GM18861 (cell line): ENCODE measurements around the gene LRIG1.

Experiments used
- ATAC-seq: cut with Tn5 transposase; IDR thresholded peaks from one replicate; pipeline ENCODE4 v1.9.1; 2021; ENCODE audit not compliant: unreplicated experiment

The LRIG1 gene

GRCh38 chr3:66500576-66501482, at the start of gene LRIG1:
Gene LRIG1, minus strand, starts transcription at chr3:66501022. Its CDS starts 615 bp downstream, at chr3:66500407.
- ATAC-seq = peak; percentile 93

GRCh38 chr3:66544619-66545429, 44.0 kb upstream of the LRIG1 start:
- ATAC-seq = no peak

- no peak for ATAC-seq
Observed at GRCh38 chr3:66542153-66542552, 41.3 kb upstream of the LRIG1 start.

- ATAC-seq = no peak
Observed at GRCh38 chr3:66539466-66539989, 38.7 kb upstream of the LRIG1 start.

GRCh38 chr3:66538390-66538789, 37.6 kb upstream of the LRIG1 start:
- no peak for ATAC-seq

GRCh38 chr3:66537735-66538134, 36.9 kb upstream of the LRIG1 start:
- no peak for ATAC-seq

GRCh38 chr3:66536791-66537190, 36.0 kb upstream of the LRIG1 start:
- no peak for ATAC-seq

GRCh38 chr3:66534304-66534845, 33.6 kb upstream of the LRIG1 start:
- no peak for ATAC-seq

GRCh38 chr3:66532613-66533012, 31.8 kb upstream of the LRIG1 start:
- no peak for ATAC-seq

GRCh38 chr3:66532160-66532587, 31.4 kb upstream of the LRIG1 start:
- no peak for ATAC-seq

GRCh38 chr3:66531256-66531655, 30.4 kb upstream of the LRIG1 start:
- no peak for ATAC-seq

GRCh38 chr3:66527246-66527645, 26.4 kb upstream of the LRIG1 start:
- no peak for ATAC-seq

- no peak for ATAC-seq
Observed at GRCh38 chr3:66525771-66526170, 24.9 kb upstream of the LRIG1 start.

- ATAC-seq = no peak
Observed at GRCh38 chr3:66520724-66521123, 19.9 kb upstream of the LRIG1 start.

GRCh38 chr3:66518644-66519043, 17.8 kb upstream of the LRIG1 start:
- ATAC-seq = no peak

- ATAC-seq = no peak
Observed at GRCh38 chr3:66518126-66518525, 17.3 kb upstream of the LRIG1 start.

GRCh38 chr3:66517241-66517640, 16.4 kb upstream of the LRIG1 start:
- ATAC-seq = no peak

- ATAC-seq = no peak
Observed at GRCh38 chr3:66508461-66508860, 7.6 kb upstream of the LRIG1 start.

- no peak for ATAC-seq
Observed at GRCh38 chr3:66507423-66508260, 6.8 kb upstream of the LRIG1 start.

GRCh38 chr3:66506154-66506553, 5.3 kb upstream of the LRIG1 start:
- no peak for ATAC-seq
